Suprapubic skin (tissue), 4 donors: ENCODE data around the gene SULF2.
"Not testable (repeated sequence)": the region's sequence is repeated elsewhere in the genome, so short reads cannot be mapped to it uniquely, and the experiment has no call there.

ENCODE experiments used
- EP300 ChIP-seq: sonication (generic); formaldehyde crosslinking; IDR thresholded peaks from one replicate; pipeline ENCODE4 v1.6.1; 2017; ENCODE audit warnings: antibody characterized with exemption
- POLR2A ChIP-seq, 2 donors: fragments of 450-650 bp; IDR thresholded peaks; one replicate each; pipeline ENCODE4 v1.6.1; 2017; ENCODE audit warnings: antibody characterized with exemption in 2 of 2, mild to moderate bottlenecking in 2 of 2, moderate library complexity in 2 of 2
- POLR2AphosphoS5 ChIP-seq, 3 donors: sonication (generic); formaldehyde crosslinking; IDR thresholded peaks; one replicate each; pipeline ENCODE4 v1.6.1; 2017; ENCODE audit warnings: antibody characterized with exemption in 3 of 3
- TF ChIP-seq, protein P1 (sequence below), 2 donors: fragments of 200-600 bp in 1 of 2; fragments of 450-650 bp in 1 of 2; sonication (generic) in 1 of 2; IDR thresholded peaks; one replicate each; pipeline ENCODE4 v1.5.1; 2016 to 2019; ENCODE audit warnings: antibody characterized with exemption in 2 of 2, mild to moderate bottlenecking in 1 of 2, moderate library complexity in 1 of 2

GRCh38 chr20:47826716-47827115 lies 41.4 kb upstream of the SULF2 start:
- not testable (repeated sequence) for TF ChIP-seq POLR2A (IDR thresholded peaks at IDR 0.05); POLR2AphosphoS5 (IDR thresholded peaks at IDR 0.05); EP300
- TF ChIP-seq, protein P1, sequence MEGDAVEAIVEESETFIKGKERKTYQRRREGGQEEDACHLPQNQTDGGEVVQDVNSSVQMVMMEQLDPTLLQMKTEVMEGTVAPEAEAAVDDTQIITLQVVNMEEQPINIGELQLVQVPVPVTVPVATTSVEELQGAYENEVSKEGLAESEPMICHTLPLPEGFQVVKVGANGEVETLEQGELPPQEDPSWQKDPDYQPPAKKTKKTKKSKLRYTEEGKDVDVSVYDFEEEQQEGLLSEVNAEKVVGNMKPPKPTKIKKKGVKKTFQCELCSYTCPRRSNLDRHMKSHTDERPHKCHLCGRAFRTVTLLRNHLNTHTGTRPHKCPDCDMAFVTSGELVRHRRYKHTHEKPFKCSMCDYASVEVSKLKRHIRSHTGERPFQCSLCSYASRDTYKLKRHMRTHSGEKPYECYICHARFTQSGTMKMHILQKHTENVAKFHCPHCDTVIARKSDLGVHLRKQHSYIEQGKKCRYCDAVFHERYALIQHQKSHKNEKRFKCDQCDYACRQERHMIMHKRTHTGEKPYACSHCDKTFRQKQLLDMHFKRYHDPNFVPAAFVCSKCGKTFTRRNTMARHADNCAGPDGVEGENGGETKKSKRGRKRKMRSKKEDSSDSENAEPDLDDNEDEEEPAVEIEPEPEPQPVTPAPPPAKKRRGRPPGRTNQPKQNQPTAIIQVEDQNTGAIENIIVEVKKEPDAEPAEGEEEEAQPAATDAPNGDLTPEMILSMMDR (IDR thresholded peaks at IDR 0.05), result not testable (repeated sequence)
